Measurements from ENCODE around the gene FABP6. TPM values are rescaled to one million over a fixed set of nuclear protein-coding genes. Genes with fewer than 3 reads are reported as not detected.

Gene FABP6
- total and polyA plus RNA-seq, 9 of the 15 experiments (the other 6 are each of a cell fraction or from before 2014, with no cell fraction given), result 0.11 to 0.33 (median 0.21) TPM; not detected in 4

- no peak for TF ChIP-seq ZNF518B (CRISPR knock-in tag; IDR thresholded peaks at IDR 0.05)
- peak; percentile 65 for TF ChIP-seq MYBL2 (IDR thresholded peaks at IDR 0.05; ENCODE audit: low read depth)
- no peak for TF ChIP-seq MYBL2 (CRISPR knock-in tag; IDR thresholded peaks at IDR 0.05; ENCODE audit: borderline replicate concordance)
- TF ChIP-seq SMAD4 (CRISPR knock-in tag; conservative IDR thresholded peaks at IDR 0.05), result peak; percentile 88
- no peak for TF ChIP-seq ZNF253 (CRISPR knock-in tag; conservative IDR thresholded peaks at IDR 0.05)
- TF ChIP-seq PHB (CRISPR knock-in tag; IDR thresholded peaks at IDR 0.05), result no peak
- no peak for TF ChIP-seq CBX1 (IDR thresholded peaks at IDR 0.05; ENCODE audit: low read depth)
- TF ChIP-seq ZBTB5 (IDR thresholded peaks at IDR 0.05), result 0 out of 2 replicates have a peak, but pooled peaks have one; percentile 70
- no peak for TF ChIP-seq SRSF9 (IDR thresholded peaks at IDR 0.05; ENCODE audit: borderline replicate concordance, low read depth, low read length)
- peak; percentile 39 for TF ChIP-seq CHD1 (IDR thresholded peaks at IDR 0.05; ENCODE audit: low read length)
- peak; percentile 40; the same call in 1 of the 2 replicates for TF ChIP-seq GTF2E2 (tag; IDR thresholded peaks at IDR 0.05)
- TF ChIP-seq ARHGAP35 (IDR thresholded peaks at IDR 0.05; ENCODE audit: partially characterized antibody), result peak; percentile 71
- TF ChIP-seq TCF3 (CRISPR knock-in tag; IDR thresholded peaks at IDR 0.05), result peak; percentile 80
- no peak for TF ChIP-seq DLX4 (CRISPR knock-in tag; IDR thresholded peaks at IDR 0.05)
- no peak for TF ChIP-seq WHSC1 (IDR thresholded peaks at IDR 0.05; ENCODE audit: low read length)
- no peak for TF ChIP-seq CCAR2 (IDR thresholded peaks at IDR 0.05; ENCODE audit: low read depth, low read length)
- TF ChIP-seq ETV6 (IDR thresholded peaks at IDR 0.05; ENCODE audit: borderline replicate concordance in 1 of 2, low read depth in 2 of 2, low read length in 1 of 2), result peak; percentile 70 to 82; a peak in 2 of 4 replicates
- TF ChIP-seq ETV6 (CRISPR knock-in tag; IDR thresholded peaks at IDR 0.05; ENCODE audit: borderline replicate concordance), result no peak
- peak; percentile 59; the same call in 1 of the 2 replicates for TF ChIP-seq SNIP1 (IDR thresholded peaks at IDR 0.05; ENCODE audit: low read depth)
- TF ChIP-seq HDAC6 (IDR thresholded peaks at IDR 0.05; ENCODE audit: low read depth, low read length), result no peak
- 0 out of 2 replicates have a peak, but pooled peaks have one; percentile 15 for TF ChIP-seq ZFP91 (CRISPR knock-in tag; IDR thresholded peaks at IDR 0.05)
These were observed 31.8 kb upstream of the FABP6 start (continued) for GRCh38 chr5:160197341-160198144.

All from K562 (cell line).